ENCODE results near the gene ZNF740.
A peak's percentile ranks its signal among the peaks of the same experiment; 100 is the strongest.
"Not testable (repeated sequence)": the region's sequence is repeated elsewhere in the genome, so short reads cannot be mapped to it uniquely, and the experiment has no call there.

The ZNF740 gene

DNA sequence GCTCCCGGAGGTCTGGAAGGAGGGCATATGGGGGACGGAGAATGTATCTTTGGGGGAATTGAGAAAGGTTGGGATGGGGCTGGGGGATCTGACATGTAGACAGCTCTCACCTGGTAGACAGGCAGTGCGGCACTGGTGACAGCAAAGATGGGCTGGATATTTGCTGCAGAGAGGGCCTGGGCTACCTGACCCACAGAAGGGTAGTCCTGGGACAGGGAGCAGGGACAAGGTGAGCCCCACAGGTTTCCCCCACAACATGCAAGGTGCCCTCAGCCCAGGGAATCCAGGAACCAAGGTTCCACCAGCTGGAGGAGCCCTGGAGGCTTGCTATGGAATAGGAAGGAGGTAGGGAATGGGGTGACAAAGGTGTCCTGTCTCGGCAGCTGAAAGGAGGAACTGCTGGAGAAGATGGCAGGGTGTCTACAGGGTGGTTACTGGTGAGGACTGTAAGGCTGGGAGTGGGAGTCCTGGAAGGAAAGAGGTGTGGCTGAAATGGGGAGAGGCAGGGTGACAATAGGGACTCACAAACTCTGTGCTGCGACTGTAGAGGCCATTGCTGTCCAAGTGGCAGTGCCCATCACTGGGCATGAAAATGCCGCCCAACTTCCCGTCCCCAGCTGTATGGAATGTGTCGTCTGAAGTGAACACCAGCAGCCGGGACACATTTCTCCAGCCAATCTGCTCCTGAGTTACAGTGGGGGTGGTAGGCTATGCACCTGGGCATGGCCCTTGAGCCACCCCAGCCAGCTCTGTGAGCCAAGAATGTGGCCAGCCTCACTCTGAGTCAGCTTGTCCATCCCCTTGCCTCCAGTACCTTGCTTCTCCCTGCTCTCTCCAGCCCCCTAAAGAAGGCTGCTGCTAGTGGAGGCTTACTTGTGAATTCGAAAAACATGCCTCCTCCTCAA is 15.2 kb downstream of the ZNF740 start:
- DNase-seq = no peak

DNA sequence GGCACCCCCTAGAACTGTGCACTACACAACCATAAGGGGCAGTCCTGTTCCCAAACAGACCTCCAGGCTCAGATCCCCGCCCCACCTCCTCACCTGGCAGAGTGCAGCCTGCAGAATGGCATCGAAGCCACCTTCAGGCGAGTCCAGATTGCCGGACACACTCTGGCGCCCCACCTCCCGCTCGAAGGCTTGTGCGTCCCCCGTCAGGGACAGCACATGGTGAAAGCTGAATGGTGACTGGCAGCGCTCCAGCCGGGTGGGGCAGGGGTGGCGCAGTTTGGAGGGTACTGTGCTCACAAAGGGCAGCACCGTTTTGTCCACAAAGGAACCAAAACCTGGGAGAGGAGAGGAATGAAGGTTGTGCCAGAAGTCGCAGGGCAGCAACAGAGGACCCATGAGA is 16.0 kb downstream of the ZNF740 start:
- DNase-seq = no peak

DNA sequence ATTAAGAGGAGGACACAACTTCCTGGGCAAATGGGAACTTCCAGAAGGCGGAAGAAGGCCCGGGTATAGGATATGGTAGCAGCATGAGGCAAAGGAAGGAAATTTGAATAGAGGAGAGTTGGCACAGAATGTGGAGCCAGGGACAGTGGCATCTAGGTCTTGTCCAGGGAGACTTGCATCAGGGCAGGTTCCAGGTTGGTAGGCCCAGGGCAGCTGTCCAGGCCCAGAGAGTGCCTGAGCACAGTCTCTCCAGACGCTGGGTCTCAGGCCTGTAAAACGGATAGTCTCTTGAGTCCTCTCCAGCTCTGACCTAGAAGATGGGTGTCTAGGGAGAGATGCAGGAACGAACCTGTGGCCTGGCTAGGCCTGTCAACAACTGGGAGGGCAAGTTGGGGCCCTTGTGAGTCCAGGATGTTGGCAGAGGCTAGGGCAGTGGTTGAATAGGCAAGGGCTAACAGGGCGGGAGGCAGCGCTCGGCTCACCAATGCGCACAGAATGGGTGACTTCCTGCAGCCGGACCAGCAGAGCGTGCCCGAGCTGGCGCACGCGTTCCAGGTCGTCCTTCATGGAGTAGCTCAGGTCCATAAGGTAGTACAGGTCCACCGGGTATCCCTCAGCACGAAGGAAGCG is 16.6 kb downstream of the ZNF740 start:
- no peak for DNase-seq

- no peak for DNase-seq
These were observed 18.1 kb downstream of the ZNF740 start for GRCh38 chr12:53198486-53199110.

- no peak for DNase-seq
These were observed 19.2 kb downstream of the ZNF740 start for GRCh38 chr12:53199700-53200099.

- DNase-seq = no peak
These were observed 19.6 kb downstream of the ZNF740 start for GRCh38 chr12:53200107-53200457.

GRCh38 chr12:53200458-53201176 is 20.1 kb downstream of the ZNF740 start:
- DNase-seq = no peak

GRCh38 chr12:53201177-53201541 is 20.6 kb downstream of the ZNF740 start:
- DNase-seq = no peak

DNA sequence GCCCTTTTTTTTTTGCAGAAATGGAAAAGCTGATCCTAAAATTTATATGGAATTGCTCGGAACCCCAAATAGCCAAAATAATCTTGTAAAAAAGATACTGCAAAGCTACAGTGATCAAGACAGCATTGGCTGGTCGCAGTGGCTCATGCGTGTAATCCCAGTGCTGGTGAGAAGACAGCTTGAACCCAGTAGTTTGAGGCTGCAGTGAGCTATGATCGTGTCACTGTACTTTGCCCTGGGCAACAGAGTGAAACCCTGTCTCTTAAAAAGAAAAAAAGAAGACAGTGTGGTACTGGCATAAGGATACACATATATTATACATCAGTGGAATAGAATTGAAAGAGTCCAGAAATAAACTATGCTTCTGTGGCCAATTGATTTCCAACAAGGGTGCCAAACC is 21.1 kb downstream of the ZNF740 start:
- no peak for DNase-seq

- DNase-seq = not testable (repeated sequence)
These were observed 21.8 kb downstream of the ZNF740 start for GRCh38 chr12:53202316-53202715.

DNA sequence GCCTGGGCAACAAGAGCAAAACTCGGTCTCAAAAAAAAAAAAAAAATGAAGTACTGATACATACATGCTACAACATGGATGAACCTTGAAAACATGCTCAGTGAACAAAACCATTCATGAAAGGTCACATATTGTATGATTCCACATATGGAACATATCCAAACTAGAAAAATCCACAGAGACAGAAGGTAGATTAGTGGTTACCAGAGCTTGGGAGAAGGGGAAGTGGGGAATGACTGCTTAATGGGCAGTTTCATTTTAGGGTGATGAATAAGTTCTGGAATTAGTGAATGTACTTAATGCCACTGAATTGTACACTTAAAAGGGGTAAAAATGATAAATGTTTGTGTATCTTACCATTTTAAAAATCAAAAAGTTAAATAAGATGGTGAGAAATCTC is 23.8 kb downstream of the ZNF740 start:
- DNase-seq = no peak

DNA sequence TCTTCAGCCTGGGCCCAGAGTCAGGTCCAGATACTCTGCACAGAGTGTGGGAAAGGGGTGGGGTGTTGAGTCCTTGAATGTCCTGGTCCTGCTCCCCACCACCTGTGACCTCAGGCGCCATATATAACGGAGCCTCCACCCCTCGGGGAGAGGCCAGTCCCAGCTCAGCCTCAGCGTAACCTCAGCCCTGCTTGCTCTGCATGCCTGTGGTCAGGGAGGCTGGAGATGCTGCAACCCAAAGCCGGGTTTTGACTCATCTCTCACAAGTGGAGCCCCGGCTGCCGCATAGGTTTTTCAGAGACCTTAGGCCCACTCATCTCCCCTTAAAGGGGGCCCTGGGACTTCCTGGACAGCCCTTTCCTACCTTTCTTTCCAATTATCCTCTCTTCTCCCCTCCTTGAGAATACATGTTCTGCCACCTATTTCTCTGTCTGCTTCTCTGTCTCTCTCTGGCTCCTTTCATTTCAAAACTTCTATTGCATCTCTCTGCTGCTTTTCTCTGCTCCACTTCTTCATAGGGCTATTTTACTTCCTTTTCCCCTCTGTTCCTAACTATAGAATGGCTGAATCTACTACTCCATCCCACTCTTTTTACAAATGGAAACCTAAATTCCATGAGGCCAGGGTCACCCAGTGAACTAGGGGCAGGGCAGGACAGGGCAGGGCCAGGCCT is 25.4 kb downstream of the ZNF740 start:
- DNase-seq = no peak

- DNase-seq = no peak
These were observed 26.5 kb downstream of the ZNF740 start, which contains the start of gene ITGB7 for GRCh38 chr12:53207042-53207441. ITGB7 (minus strand) TSS chr12:53207251; CDS start chr12:53200443, 6,808 bp downstream.

DNA sequence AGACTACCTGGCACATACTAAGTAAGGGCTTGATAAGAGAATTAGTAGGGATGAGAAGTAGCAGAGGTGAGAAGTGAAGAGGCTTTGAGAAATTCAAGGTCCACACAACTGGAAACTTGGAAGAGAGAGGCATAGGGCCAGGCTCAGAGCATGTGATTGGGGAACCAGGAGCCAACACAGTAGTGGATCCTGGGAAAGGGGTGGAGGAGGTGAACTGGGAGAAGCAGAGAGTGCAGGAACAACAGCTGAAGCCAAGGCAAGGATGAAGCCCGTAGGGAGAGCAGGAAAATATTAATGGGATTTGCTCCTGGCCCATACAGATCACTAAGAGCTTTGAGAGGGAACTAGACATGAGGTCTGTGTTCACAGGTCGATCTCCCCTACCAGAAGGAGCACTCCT is 27.9 kb downstream of the ZNF740 start:
- DNase-seq = no peak

DNA sequence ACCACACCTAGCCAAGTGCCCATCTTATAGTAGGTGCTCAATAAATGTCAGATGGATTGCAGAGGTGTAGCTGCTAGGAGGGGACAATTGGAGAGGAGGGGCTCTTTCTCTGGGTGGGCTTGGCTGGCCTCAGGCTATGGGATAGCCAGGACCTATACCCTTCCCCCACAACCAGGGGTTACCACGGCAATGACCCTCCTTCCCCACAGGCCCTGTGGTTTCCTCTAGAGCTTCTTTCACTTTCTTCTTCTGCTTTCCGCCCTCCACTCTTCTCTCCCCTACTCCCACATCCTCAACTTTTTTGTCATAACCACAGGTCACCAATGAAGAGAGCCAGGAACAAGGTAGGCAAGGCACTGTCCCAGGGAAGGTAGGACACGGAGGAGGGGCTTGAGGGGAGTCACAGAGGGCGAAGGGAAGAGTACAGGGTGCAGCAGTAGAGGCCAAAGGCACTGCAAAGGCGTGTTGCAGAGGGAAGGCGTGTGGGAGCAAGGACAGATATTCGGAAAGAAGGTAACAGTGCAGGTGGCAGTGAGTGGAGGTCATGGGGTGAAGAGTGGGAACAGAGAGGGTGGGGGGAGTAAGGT is 28.4 kb downstream of the ZNF740 start:
- no peak for DNase-seq

DNA sequence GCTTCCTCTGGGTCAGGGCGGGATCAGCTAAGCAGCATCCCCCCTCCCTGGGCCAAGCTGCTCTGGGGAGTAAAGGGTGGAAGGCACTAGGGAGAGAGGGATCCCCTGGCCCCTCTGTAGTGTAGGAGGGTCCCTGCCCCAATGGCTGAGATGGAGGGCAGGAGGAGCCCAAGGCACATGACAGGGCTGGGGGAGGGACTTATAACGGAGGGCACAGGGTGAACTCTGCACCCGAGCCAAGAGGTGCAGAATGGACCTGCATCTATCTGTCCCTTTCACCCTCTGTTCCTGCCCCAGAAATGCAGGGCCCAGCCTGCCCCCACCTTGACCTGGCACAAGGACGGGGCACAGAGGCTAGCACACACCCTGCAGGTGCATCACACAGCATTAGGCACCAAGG is 30.3 kb downstream of the ZNF740 start:
- no peak for DNase-seq

- no peak for DNase-seq
These were observed 31.2 kb downstream of the ZNF740 start for GRCh38 chr12:53211476-53212381.

DNA sequence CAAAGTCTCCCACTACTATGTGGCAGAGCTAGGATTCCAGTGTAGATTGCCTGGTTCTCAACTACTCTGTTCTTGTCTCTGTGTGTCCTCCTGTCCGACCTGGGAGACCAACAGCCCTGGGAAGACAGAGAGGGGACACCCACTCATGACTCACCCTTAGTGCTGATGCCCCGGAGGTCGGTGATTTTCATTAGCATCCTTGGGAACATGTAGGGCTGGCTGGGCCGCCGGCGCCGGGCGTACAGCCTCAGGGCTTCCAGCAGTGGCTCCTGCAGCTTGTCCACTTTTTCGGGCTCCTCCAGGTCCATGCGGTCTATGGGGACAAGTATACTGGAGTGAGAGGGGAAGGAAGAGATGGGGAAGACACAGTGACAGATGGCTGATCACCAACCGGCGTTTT is 32.4 kb downstream of the ZNF740 start:
- no peak for DNase-seq

- DNase-seq = peak; percentile 74
These were observed 32.8 kb downstream of the ZNF740 start for GRCh38 chr12:53213348-53213747.

DNA sequence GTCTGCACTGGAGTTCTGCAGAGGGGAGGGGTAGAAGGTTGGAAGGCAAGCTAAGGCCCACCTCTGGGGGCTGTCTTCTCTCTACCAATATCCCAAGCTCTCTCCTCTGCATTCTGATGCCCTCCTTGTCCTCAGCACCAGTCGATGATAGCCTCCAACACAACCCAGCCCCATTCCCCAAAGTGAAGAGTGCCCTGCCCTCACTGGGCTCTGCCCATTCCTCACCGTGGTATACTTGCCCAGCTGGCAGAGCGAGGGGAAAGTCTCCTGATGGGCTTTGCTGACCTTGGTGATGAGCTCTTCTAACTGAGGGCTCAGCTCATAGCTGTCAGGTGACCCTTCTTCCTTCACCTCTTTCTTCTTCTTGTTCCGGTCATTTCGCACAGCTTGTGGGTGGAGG is 33.7 kb downstream of the ZNF740 start:
- DNase-seq = no peak

All from NCI-H2171 (cell line).